ENCODE data around the gene SLC25A30.

DNA sequence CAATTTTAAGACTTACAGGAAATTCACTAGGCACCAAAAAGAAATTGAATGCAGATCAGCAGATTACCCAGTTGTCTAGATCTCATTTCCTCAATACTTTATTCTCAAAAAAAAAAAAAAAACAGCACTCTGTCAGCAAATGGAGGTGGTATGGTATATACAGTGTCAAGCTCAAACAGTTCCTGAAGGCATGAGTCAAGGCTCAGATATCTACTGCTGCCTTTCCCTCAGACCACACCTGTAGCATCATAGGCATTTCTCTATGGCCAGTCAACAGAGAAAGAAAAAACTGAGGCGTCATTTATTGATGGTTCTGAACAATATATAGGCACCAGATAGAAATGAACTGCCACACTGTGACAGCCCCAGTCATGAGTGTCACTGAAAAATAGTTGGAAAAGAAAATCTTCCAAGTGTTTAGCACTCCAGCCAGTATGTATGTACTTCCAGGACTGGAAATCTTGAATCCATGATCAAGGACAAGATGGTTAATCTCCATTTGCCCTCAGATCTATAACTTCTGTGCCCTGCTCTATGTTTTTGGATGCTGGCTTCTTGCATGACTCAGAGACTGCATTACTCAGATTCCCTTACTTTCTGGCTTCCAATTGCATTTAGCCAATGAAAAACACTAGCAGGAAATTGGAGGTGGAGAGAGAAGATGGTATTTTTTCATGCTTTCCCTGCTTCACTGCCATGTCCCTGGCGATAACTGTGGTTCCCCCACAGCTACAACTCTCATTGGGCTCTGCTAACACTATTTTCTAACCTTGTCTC is 38.2 kb upstream of the SLC25A30 start:
- TF ChIP-seq CTCF (IDR thresholded peaks at IDR 0.05; ENCODE audit: low read length) (no peak), EZH2 (optimal IDR thresholded peaks at IDR 0.05; ENCODE audit: low read depth, low read length) (no peak)

Data from MM.1S (cell line).